Smooth muscle cell of the brain vasculature (primary cell): ENCODE measurements around the gene AMIGO1.
A peak's percentile ranks its signal among the peaks of the same experiment; 100 is the strongest.

Experiments used
- DNase-seq: peaks from one replicate; pipeline ENCODE4 v3.0.0-alpha.2; 2012; ENCODE audit warnings: low read depth, low spot score

Gene AMIGO1

DNA sequence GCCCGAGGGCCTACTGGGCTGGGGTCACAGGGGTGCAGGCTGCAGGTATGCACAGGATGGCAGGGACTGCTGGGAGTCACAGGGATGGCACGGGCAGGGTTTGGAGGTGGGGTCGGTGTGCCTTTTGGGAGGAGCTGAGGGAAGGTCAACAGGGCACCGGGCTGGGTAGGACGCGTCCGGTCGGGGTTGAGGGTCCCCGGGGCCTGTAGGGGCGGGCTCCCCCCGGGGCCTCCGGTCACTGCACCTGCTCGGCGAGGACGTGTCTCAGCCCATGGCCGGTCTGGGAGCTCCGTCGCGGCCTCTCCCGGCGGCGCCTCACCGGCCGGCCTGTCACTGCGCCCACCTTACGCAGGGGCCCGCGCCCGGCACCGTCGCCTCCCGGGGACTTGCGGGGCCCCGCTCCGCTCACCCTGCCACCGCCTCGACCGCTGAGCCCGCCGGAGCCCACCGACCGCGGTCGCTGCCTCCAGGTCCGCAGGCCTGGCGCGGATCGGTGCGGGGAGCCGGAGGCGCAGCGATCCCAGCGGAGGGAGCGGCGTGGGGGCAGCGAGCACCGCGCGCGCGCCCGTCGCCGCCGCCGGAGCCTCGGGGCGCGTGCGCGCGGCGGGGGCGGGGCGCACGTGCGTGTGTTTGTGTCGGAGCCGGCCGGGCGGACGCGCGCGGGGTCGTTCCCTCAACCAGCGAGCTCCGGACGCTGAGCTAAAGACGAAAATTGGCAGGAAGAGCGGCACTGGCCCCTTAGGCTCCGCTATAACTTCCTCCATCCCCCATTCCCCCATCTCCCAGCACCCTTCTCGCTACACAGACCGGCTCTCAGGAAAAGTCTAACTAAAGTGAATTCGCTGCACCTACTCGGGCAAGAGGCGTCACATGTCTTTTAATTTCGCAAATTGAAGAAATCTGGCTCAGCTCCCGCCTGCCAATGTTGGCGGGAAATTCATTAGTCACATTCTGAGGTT, at the start of gene AMIGO1:
Gene AMIGO1, minus strand, starts transcription at position 552 of the 959 bp plus-strand sequence. CDS start 815 bp downstream, outside the sequence.
- DNase-seq, result no peak

GRCh38 chr1:109557520-109557919, 48.0 kb upstream of the AMIGO1 start:
- no peak for DNase-seq

GRCh38 chr1:109556563-109556962, 47.0 kb upstream of the AMIGO1 start:
- no peak for DNase-seq

GRCh38 chr1:109548321-109549267, 39.1 kb upstream of the AMIGO1 start, which contains the start of gene GNAI3:
Gene GNAI3 (plus strand): TSS chr1:109548615. CDS start chr1:109548721, 106 bp downstream.
- peak; percentile 85 for DNase-seq

DNA sequence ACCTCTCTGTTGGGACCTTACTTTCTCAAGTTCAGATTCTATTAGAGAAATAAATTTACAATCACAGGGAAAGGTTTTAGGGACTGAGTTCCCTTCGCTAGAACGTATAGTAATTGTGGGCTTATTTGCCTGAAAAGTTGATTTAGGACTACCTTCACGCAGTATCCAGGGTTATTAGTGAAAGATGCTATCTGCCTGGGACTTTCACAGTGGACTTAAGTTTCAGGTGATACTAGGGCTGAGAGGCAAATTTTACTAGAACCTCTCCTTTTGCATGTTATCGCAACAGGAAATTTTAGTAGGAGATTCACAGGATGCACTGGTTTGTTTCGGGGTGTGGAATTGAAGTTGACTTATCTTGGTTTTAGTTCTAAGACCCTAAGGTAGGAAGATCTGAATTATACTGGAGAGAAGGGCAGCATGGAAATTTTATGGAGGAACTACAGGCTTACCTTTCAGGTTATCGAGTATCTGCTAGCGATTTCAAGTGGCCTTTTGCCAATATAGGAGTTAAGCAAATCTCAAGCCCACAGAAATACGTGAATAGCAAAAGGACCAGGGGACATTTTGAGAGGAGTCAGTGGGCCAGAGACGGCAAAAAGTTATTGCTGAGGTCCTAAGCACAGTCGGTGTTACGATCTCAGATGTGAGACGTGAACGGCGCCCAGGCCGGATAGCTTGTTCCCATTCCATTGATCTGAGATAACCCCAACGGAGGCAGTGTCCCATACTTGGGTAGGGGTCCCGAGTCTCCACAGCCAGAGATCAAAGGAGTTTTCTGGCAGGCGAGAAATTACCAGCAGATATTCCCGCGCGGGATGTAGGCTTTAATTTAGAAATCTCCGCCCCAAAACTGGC, 38.2 kb upstream of the AMIGO1 start:
- no peak for DNase-seq

GRCh38 chr1:109546311-109547109, 37.0 kb upstream of the AMIGO1 start:
- peak; percentile 71 for DNase-seq

DNA sequence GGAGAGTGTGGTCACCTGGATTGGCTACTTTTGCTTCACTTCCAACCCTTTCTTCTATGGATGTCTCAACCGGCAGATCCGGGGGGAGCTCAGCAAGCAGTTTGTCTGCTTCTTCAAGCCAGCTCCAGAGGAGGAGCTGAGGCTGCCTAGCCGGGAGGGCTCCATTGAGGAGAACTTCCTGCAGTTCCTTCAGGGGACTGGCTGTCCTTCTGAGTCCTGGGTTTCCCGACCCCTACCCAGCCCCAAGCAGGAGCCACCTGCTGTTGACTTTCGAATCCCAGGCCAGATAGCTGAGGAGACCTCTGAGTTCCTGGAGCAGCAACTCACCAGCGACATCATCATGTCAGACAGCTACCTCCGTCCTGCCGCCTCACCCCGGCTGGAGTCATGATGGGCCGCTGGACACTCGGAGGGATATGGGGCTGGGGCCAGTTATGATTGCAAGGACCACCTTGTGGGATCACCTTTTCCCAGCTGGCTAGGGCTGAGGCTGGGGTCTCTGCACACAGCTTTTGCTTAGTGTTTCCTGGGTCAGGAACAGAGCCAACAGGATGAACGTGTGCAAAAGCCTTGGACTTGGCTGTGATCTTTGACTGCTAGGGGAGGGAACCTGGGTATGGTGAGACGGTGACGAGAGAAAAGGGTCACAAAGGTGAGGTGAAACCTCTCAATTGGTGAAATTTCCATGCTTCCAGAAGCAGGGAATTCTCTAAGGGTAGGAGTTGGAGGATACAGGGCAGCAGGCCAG, 34.6 kb upstream of the AMIGO1 start:
- no peak for DNase-seq

- DNase-seq, result no peak
Observed at GRCh38 chr1:109543283-109543987, 33.9 kb upstream of the AMIGO1 start.

DNA sequence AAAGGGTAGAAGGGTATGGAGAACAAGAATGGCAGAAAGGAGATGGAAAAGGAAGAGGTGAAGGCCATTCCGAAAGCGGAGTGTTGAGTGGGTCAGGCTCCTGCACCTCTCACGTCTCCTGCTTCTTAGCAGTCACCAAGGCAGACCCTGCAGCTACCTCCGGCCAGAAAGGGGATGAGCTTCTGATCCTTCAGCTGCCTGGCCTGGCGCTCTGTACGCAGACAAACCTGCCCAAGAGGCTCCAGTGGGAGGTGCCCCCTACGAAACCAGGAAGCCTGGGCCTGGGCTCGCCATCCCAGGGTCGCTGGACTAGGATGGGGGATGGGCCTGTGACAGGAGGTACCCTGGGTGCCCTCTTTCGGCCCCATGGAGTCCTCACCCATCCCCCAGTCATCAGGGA, 33.1 kb upstream of the AMIGO1 start:
- DNase-seq, result no peak

GRCh38 chr1:109541102-109541501, 31.6 kb upstream of the AMIGO1 start:
- no peak for DNase-seq

DNA sequence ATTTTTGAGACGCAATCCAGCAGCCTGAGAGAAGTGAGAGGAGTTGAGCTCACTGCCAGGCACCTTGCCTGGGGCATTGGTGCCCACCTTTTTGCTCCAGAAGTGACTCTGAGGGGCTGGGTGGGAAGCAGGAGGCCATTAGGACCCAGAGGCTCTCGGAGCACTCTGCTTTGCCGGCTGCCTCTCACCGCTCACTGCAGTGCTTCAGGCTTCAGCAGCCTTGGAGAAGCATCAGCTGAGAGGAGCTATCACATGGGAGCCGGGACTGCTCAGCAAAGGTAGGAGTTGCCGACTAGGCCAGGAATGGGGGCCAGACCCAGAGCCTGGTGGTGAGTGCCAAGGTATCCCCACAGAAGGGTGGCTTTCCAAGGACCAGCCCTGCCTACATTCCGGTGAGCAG, 30.1 kb upstream of the AMIGO1 start, which contains the start of gene GPR61:
Gene GPR61, plus strand, starts transcription at position 197 of the 400 bp plus-strand sequence. CDS start 3,151 bp downstream, outside the sequence.
- DNase-seq, result no peak

DNA sequence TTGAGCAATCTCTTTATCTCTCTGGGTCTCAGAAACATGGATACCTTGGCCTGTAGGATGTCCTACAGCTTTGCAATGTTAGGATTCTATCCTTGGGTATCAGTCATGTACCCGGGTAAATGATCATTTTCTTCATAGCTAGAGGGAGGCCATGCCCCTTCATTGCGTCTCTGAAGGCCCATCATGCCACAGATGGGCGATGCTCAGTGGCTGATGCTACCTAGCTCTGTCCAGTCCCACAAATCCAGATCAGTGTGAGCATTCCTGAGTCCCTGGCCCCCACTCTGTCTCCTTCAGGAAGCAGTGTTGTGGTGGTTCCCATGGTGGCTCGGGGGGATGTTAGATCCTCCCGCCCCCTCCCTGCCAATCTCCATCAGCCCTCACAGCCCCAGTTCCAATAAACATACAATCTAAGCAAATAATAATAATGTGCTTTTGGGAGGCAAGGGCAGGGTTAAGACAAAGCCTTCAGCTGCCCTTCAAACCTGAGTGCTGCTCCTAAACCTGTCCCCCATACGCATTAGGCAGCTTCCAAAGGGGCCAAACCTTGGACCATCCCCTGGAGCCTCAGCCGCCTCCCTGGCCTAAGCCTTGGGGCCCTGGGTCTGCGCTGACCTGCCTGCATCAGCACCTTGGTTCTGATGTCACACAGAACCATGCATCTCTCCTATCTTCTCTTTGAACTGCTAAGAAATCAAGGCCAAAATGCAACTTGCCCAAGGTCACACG, 29.5 kb upstream of the AMIGO1 start:
- DNase-seq, result no peak

DNA sequence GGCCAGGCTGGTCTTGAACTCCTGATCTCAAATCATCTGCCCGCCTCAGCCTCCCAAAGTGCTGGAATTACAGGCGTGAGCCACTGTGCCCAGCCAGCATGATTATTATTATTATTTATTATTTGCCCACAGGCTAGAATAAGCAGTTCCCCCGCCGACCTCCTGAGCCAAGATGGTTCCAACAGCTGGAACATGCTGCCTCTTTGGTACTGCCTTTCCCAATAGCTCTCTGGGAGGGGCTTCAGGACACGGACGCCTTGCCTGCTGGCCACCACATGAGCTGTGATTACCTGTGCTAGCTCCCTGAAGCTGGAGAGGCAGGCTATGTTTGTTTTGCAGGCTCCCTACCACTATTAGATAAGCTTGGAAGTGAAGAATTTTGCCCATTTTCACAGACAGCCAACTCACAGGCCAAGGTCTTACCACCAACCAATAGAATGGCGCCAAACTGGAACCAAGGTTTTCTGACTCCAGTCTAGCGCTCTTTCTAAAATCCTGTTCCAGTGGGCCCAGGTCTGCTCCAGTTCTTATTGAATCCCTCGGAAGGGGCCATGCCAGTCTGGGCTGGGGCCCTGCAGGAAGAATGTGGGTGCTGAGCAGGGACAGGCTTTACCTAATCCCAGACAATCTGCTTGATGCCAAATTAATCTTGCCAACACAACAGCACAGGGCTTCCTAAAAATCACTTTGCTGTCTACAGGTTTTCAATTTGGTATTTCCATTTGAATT, 28.1 kb upstream of the AMIGO1 start:
- no peak for DNase-seq

GRCh38 chr1:109535971-109536491, 26.5 kb upstream of the AMIGO1 start:
- DNase-seq, result no peak

- no peak for DNase-seq
Observed at GRCh38 chr1:109535481-109535880, 26.0 kb upstream of the AMIGO1 start.

DNA sequence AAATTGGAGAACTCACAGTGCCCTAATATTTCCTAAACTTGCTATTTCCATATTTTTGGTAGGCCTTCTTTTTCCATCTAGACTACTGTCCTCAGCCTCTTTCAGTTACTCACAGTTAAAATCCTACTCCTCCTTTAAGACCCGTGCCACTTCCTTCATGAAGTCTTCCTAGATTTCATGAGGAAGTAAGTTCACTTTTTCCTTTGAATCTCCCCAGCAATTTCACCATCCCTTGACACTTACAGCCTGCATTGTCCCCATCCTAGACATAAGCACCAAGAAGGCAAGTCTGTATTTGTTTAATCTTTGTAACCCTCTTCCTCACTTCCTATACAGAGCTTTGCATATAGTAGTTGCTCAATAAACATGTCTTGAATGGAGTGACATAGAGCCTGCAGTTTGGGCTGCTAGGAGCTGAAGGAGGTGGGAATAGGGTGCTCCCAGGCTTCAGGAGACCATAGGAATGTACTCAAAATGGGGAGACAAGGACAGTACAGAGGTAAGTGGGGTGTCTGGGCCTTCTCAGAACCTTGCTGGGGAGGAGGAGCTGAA, 24.9 kb upstream of the AMIGO1 start:
- no peak for DNase-seq
